ENCODE results near the gene ANXA2. TPM values are rescaled to one million over a fixed set of nuclear protein-coding genes. Genes with fewer than 3 reads are reported as not detected.
A peak's percentile ranks its signal among the peaks of the same experiment; 100 is the strongest.

Gene ANXA2
- total RNA-seq (ENCODE audit: unreplicated experiment), result 925 TPM
- long read RNA-seq, transcript ANXA2-201 (13 exons, 1,444 nt), result minor isoform, 7 of 3,084 reads
- long read RNA-seq, transcript ANXA2-204 (13 exons, 1,435 nt), result major isoform, 2,540 of 3,084 reads
- long read RNA-seq, transcript ANXA2-203 (14 exons, 1,444 nt), result minor isoform, 126 of 3,084 reads
- long read RNA-seq, partial matches to known transcripts, result 137 of 3,084 reads
- long read RNA-seq, other reads (novel, unspliced or antisense), result 267 of 3,084 reads

DNA sequence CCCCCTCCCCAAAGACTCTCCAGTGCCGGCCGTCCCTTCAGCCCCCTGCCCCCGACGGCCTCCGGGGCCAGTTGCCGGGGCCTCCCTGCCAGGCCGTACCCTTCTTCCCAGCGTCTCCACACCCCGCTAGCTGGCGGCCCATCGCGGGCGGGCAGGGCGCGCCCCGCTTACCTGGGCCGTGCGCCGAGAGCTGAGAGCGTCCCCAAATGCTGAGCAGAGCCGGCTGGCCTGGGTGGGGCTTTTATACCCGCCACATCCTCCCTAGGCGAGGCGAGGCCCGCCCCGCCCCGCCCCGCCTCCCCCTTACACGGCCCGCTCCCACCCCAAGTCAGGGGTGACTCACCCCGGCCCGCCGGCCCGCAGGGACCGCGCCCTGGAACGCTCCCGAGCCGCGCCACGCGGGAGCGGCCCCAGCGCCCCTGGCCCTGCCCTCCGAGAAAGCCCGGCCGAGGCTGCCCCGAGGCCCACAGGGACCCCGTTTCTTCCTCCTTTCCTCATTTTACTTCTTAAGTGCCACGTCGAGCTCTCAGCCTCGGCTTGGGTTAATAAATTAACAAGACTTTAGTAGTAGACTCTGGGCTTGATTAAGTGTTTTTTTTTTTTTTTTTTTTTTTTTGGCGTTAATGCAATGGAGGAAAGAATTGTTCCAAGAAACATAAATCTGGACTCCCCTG, at the start of gene ANXA2:
TSS of gene ANXA2 (minus strand) at position 215 of the 674 bp plus-strand sequence. CDS start 11,911 bp downstream, outside the sequence.
- DNase-seq, result peak; percentile 82
- H3K4me3 Mint-ChIP-seq (ENCODE audit: unreplicated experiment), result peak within 1 kb of the TSS; percentile 96
- H3K9me3 Mint-ChIP-seq (ENCODE audit: unreplicated experiment), result peaks cover 29% of the 10 kb centered on the region
- peaks cover 28% of the 10 kb centered on the region for H3K27me3 Mint-ChIP-seq (ENCODE audit: unreplicated experiment)
- H3K4me1 Mint-ChIP-seq (ENCODE audit: low read depth, unreplicated experiment), result peaks cover 49% of the 10 kb centered on the region
- peak within 1 kb of the TSS; percentile 97 for H3K27ac Mint-ChIP-seq (ENCODE audit: unreplicated experiment)
- H3K36me3 Mint-ChIP-seq (ENCODE audit: unreplicated experiment), result peaks cover 19% of the 10 kb centered on the region
- TF ChIP-seq, protein P1, sequence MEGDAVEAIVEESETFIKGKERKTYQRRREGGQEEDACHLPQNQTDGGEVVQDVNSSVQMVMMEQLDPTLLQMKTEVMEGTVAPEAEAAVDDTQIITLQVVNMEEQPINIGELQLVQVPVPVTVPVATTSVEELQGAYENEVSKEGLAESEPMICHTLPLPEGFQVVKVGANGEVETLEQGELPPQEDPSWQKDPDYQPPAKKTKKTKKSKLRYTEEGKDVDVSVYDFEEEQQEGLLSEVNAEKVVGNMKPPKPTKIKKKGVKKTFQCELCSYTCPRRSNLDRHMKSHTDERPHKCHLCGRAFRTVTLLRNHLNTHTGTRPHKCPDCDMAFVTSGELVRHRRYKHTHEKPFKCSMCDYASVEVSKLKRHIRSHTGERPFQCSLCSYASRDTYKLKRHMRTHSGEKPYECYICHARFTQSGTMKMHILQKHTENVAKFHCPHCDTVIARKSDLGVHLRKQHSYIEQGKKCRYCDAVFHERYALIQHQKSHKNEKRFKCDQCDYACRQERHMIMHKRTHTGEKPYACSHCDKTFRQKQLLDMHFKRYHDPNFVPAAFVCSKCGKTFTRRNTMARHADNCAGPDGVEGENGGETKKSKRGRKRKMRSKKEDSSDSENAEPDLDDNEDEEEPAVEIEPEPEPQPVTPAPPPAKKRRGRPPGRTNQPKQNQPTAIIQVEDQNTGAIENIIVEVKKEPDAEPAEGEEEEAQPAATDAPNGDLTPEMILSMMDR (IDR thresholded peaks at IDR 0.05; ENCODE audit: partially characterized antibody, unreplicated experiment), result no peak

DNA sequence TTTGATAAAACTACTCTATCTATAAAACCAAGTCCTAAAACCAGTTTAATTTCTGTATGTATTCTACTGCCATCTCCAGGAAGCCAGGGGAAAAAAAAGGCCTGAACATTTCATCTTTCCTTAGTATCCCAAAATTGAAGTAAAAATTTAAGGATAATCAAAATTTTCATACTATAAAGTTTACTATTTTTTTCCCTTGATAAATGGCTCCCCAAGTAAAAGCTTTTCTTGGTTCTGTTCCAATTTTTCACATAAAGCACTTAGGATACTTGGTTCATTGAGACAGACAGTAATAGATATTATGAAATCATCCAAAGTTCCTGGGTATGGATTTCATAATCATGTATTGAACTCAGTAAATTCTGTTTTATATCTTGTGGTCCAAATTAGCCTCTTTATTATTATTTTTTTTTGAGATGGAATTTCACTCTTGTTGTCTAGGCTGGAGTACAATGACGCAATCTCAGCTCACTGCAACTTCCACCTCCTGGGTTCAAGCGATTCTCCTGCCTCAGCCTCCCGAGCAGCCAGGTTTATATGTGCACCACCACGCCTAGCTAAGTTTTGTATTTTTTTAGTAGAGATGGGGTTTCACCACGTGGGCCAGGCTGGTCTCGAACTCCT, 46.6 kb upstream of the ANXA2 start:
- Mint-ChIP-seq H3K4me3 (ENCODE audit: unreplicated experiment) (no peak overlapping the region), H3K27ac (ENCODE audit: unreplicated experiment) (no peak overlapping the region), H3K4me1 (ENCODE audit: low read depth, unreplicated experiment) (no peaks in the 10 kb centered on the region), H3K36me3 (ENCODE audit: unreplicated experiment) (no peaks in the 10 kb centered on the region), H3K27me3 (ENCODE audit: unreplicated experiment) (no peaks in the 10 kb centered on the region), H3K9me3 (ENCODE audit: unreplicated experiment) (no peaks in the 10 kb centered on the region)
- DNase-seq, result no peak
- TF ChIP-seq, protein P1 (IDR thresholded peaks at IDR 0.05; ENCODE audit: partially characterized antibody, unreplicated experiment), result no peak

DNA sequence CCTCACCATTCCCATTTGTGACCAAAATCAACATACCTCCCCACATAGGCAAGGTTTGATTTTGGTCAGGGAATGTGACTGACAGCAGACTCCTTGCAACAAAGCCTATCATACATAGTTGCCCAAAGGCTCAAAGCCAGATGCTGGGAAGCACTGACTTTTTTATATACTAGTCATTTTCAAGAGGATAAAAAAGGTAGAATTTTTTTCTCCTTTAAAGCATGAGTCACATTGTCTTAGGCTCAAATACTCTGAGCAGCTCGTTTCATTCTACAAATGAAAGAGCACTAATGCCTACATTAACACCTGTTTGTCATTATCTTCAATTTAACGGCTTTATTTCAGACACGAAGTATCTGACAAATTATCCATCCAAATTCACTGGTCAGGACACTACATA, 45.0 kb upstream of the ANXA2 start:
- Mint-ChIP-seq H3K27ac (ENCODE audit: unreplicated experiment) (no peak overlapping the region), H3K4me1 (ENCODE audit: low read depth, unreplicated experiment) (no peaks in the 10 kb centered on the region), H3K36me3 (ENCODE audit: unreplicated experiment) (no peaks in the 10 kb centered on the region), H3K27me3 (ENCODE audit: unreplicated experiment) (no peaks in the 10 kb centered on the region), H3K4me3 (ENCODE audit: unreplicated experiment) (no peak overlapping the region), H3K9me3 (ENCODE audit: unreplicated experiment) (no peaks in the 10 kb centered on the region)
- TF ChIP-seq, protein P1 (IDR thresholded peaks at IDR 0.05; ENCODE audit: partially characterized antibody, unreplicated experiment), result no peak
- DNase-seq, result no peak

DNA sequence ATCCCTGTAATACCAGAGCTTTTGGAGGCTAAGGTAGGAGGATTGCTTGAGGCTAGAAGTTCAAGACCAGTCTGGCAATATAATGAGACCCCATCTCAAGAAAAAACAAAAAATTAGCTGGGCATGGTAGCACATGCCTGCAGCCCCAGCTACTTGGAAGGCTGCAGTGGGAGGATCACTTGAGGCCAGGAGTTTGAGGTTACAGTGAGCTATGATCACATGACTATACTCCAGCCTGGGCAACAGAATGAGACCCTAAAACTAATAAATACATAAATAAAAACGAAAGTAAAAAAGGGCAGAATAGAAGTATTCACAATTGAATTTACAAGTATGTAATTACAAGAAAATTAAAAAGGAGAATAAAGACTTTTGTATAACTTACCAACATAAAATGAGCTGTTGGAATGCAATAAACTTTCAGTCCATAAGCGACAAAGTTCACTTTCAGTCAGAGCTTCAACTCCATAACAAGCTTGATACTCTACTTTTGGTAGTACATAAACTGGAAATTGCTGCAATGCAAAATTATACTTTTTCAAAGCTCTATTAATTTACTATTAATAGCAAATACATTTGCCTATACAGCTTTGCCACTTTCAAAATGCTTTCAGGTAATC, 44.4 kb upstream of the ANXA2 start:
- H3K4me3 Mint-ChIP-seq (ENCODE audit: unreplicated experiment), result no peak overlapping the region
- no peak overlapping the region for H3K27ac Mint-ChIP-seq (ENCODE audit: unreplicated experiment)
- no peaks in the 10 kb centered on the region for H3K27me3 Mint-ChIP-seq (ENCODE audit: unreplicated experiment)
- TF ChIP-seq, protein P1 (IDR thresholded peaks at IDR 0.05; ENCODE audit: partially characterized antibody, unreplicated experiment), result no peak
- H3K9me3 Mint-ChIP-seq (ENCODE audit: unreplicated experiment), result no peaks in the 10 kb centered on the region
- DNase-seq, result no peak
- no peaks in the 10 kb centered on the region for H3K4me1 Mint-ChIP-seq (ENCODE audit: low read depth, unreplicated experiment)
- no peaks in the 10 kb centered on the region for H3K36me3 Mint-ChIP-seq (ENCODE audit: unreplicated experiment)
